ENCODE data around the gene RACGAP1. TPM values are rescaled to one million over a fixed set of nuclear protein-coding genes. Genes with fewer than 3 reads are reported as not detected.

The RACGAP1 gene
- total RNA-seq, 2 experiments from 2014 or later = 3.0 to 3.3 TPM

- Mint-ChIP-seq H3K4me1 (ENCODE audit: low read depth) (peaks cover 10% of the 10 kb centered on the region), H3K36me3 (ENCODE audit: low read depth) (no peaks in the 10 kb centered on the region), H3K9me3 (no peaks in the 10 kb centered on the region), H3K4me3 (no peak overlapping the region), H3K27me3 (peaks cover 5% of the 10 kb centered on the region), H3K27ac (no peak overlapping the region)
- intact Hi-C loops (cut with DNase I, micrococcal nuclease) = no loop called here
- H3K36me3 ChIP-seq (ENCODE audit: insufficient read depth, low read length) = no peaks in the 10 kb centered on the region
- TF ChIP-seq CTCF (IDR thresholded peaks at IDR 0.05) = no peak
- DNase-seq = no peak
- ATAC-seq (ENCODE audit: poor library complexity) = no peak
- H3K27me3 ChIP-seq (ENCODE audit: control insufficient read depth in 1 of 2, insufficient read depth in 2 of 2, low read length in 2 of 2) = peaks cover 2 to 3% of the 10 kb centered on the region in 2 experiments
- no peak overlapping the region for H3K27ac ChIP-seq (ENCODE audit: low read depth in 1 of 2, low read length in 2 of 2)
- peaks cover 6% of the 10 kb centered on the region for H3K4me1 ChIP-seq (ENCODE audit: insufficient read depth, low read length)
- H3K9me3 ChIP-seq (ENCODE audit: control insufficient read depth in 1 of 2, insufficient read depth in 1 of 2, low read length in 2 of 2) = no peaks in the 10 kb centered on the region
- POLR2A ChIA-PET = interaction anchor here (0.6 kb wide), 1 partner anchor 13 kb away, joined by 3 read pairs; no protein-coding TSS in a partner anchor
- CTCF ChIA-PET = interaction anchor here (1.0 to 2.4 kb wide), 5 partner anchors 10 to 102 kb away, joined by 3 to 24 read pairs (median 6); no protein-coding TSS in a partner anchor
- no peak overlapping the region for H3K4me3 ChIP-seq (ENCODE audit: low read length)
These were observed 43.8 kb upstream of the RACGAP1 start for GRCh38 chr12:50069069-50069468.

GRCh38 chr12:50066402-50066801 is 41.1 kb upstream of the RACGAP1 start:
- H3K27ac ChIP-seq (ENCODE audit: low read depth in 1 of 2, low read length in 2 of 2) = no peak overlapping the region
- Mint-ChIP-seq H3K9me3 (no peaks in the 10 kb centered on the region), H3K27ac (no peak overlapping the region), H3K27me3 (peaks cover 6% of the 10 kb centered on the region), H3K36me3 (ENCODE audit: low read depth) (no peaks in the 10 kb centered on the region), H3K4me3 (no peak overlapping the region), H3K4me1 (ENCODE audit: low read depth) (peaks cover 10% of the 10 kb centered on the region)
- CTCF ChIA-PET = interaction anchor here (0.9 to 2.4 kb wide), 4 partner anchors 11 to 99 kb away, joined by 3 to 9 read pairs (median 4); no protein-coding TSS in a partner anchor
- DNase-seq (peak in 1 of 14 experiments; percentile 27), ATAC-seq (ENCODE audit: poor library complexity) (no peak)
- peaks cover 2 to 13% of the 10 kb centered on the region in 2 experiments for H3K27me3 ChIP-seq (ENCODE audit: control insufficient read depth in 1 of 2, insufficient read depth in 2 of 2, low read length in 2 of 2)
- H3K4me3 ChIP-seq (ENCODE audit: low read length) = no peak overlapping the region
- POLR2A ChIA-PET = no interaction called here
- H3K4me1 ChIP-seq (ENCODE audit: insufficient read depth, low read length) = peaks cover 6% of the 10 kb centered on the region
- no peak for TF ChIP-seq CTCF (IDR thresholded peaks at IDR 0.05)
- intact Hi-C loops (cut with DNase I, micrococcal nuclease) = no loop called here
- H3K36me3 ChIP-seq (ENCODE audit: insufficient read depth, low read length) = no peaks in the 10 kb centered on the region
- H3K9me3 ChIP-seq (ENCODE audit: control insufficient read depth in 1 of 2, insufficient read depth in 1 of 2, low read length in 2 of 2) = no peaks in the 10 kb centered on the region

DNA sequence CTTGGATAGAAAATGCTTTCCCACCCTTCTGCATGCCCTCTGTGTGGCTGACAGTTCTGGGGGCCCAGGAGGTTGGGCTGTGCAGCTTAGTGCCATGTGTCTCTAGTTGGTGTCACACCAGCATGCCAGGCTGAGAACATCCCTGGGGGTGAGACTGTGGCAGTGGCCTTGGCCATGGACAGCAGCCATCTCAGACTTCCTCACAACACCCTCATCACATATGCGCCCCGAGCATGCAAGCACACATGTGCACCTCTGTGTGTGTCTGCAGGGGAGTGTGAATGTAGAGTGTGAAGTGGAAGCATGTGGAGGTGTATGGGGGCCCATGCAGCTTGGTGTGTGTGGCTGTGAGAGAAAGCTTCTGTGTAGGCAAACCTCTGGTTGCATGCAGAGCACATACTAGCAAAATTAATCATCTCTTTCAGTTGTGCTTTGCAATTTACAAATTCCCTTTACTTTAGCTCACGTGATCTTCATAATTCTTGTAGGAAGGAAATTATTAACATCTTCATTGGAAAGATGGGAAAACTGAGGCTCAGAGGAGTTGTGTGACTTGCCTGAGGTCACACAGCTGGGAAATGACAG is 40.5 kb upstream of the RACGAP1 start:
- CTCF ChIA-PET = interaction anchor here (1.2 to 2.4 kb wide), 4 partner anchors 9 to 99 kb away, joined by 3 to 9 read pairs (median 4); no protein-coding TSS in a partner anchor
- H3K9me3 ChIP-seq (ENCODE audit: control insufficient read depth in 1 of 2, insufficient read depth in 1 of 2, low read length in 2 of 2) = no peaks in the 10 kb centered on the region
- DNase-seq = no peak

More for the DNA sequence above, 40.5 kb upstream of the RACGAP1 start:
- Mint-ChIP-seq H3K9me3 (no peaks in the 10 kb centered on the region), H3K27ac (no peak overlapping the region), H3K36me3 (ENCODE audit: low read depth) (no peaks in the 10 kb centered on the region), H3K27me3 (peaks cover 11% of the 10 kb centered on the region), H3K4me3 (no peak overlapping the region), H3K4me1 (ENCODE audit: low read depth) (peaks cover 9% of the 10 kb centered on the region)
- Histone ChIP-seq H3K4me3 (ENCODE audit: low read length) (no peak overlapping the region), H3K27ac (ENCODE audit: low read depth in 1 of 2, low read length in 2 of 2) (no peak overlapping the region), H3K27me3 (ENCODE audit: control insufficient read depth in 1 of 2, insufficient read depth in 2 of 2, low read length in 2 of 2) (peaks cover 5 to 13% of the 10 kb centered on the region in 2 experiments), H3K36me3 (ENCODE audit: insufficient read depth, low read length) (no peaks in the 10 kb centered on the region), H3K4me1 (ENCODE audit: insufficient read depth, low read length) (peaks cover 6% of the 10 kb centered on the region)
- intact Hi-C loops (cut with DNase I, micrococcal nuclease) = no loop called here
- no peak for TF ChIP-seq CTCF (IDR thresholded peaks at IDR 0.05)
- ATAC-seq (ENCODE audit: poor library complexity) = no peak
- POLR2A ChIA-PET = no interaction called here

Measured in CD4-positive, alpha-beta T cell (primary cell).